Adipocyte (in vitro differentiated cells): ENCODE data around the gene HLX.

ENCODE experiments used
- DNase-seq: peaks from one replicate; pipeline ENCODE4 v3.0.0-alpha.2; 2015; ENCODE audit warnings: low read depth
- H3K27me3 ChIP-seq: replicated peaks from 2 replicates; pipeline ENCODE4 v1.7.0; 2013; ENCODE audit warnings: mild to moderate bottlenecking, low read length, moderate library complexity; ENCODE audit not compliant: control insufficient read depth, insufficient read depth
- H3K36me3 ChIP-seq: 2 replicates; pipeline ENCODE4 v1.7.0; 2013; ENCODE audit warnings: low read length, mild to moderate bottlenecking, moderate library complexity; ENCODE audit not compliant: control insufficient read depth, insufficient read depth, severe bottlenecking
- H3K4me1 ChIP-seq: 2 replicates; pipeline ENCODE4 v1.7.0; 2013; ENCODE audit warnings: mild to moderate bottlenecking, low read length, moderate library complexity; ENCODE audit not compliant: control insufficient read depth, insufficient read depth
- H3K4me3 ChIP-seq: 2 replicates; pipeline ENCODE4 v1.7.0; 2013; ENCODE audit warnings: mild to moderate bottlenecking, low read length, moderate library complexity
- H3K9ac ChIP-seq: 2 replicates; pipeline ENCODE4 v1.7.0; 2013; ENCODE audit warnings: mild to moderate bottlenecking, low read length, moderate library complexity
- H3K9me3 ChIP-seq: 2 replicates; pipeline ENCODE4 v1.7.0; 2013; ENCODE audit warnings: mild to moderate bottlenecking, low read length, moderate library complexity; ENCODE audit not compliant: control insufficient read depth

Gene HLX

DNA sequence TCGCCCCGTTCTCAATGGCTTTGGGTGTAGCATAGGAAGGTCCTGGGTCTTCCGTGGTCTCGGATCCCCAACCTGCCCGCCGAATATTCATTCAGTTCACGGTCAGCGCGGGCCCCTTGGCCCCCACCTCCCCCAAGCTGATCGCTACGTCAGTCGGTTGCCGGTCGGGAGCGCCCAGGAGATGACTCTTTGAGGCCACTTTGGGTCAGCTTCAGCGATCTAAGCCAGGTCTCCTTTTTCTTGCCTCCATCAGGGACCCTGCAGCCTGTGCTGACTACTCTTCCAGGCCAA lies 12.8 kb downstream of the HLX start:
- H3K36me3 ChIP-seq, result no peaks in the 10 kb centered on the region
- peaks cover 13% of the 10 kb centered on the region for H3K4me1 ChIP-seq
- H3K9ac ChIP-seq, result no peak overlapping the region
- no peak overlapping the region for H3K4me3 ChIP-seq
- H3K27me3 ChIP-seq, result peaks cover 79% of the 10 kb centered on the region
- peaks cover 15% of the 10 kb centered on the region for H3K9me3 ChIP-seq
- DNase-seq, result no peak

GRCh38 chr1:220892997-220893700 lies 13.9 kb downstream of the HLX start:
- no peak for DNase-seq
- Histone ChIP-seq H3K27me3 (peaks cover 76% of the 10 kb centered on the region), H3K4me3 (no peak overlapping the region), H3K36me3 (no peaks in the 10 kb centered on the region), H3K4me1 (peaks cover 9% of the 10 kb centered on the region), H3K9me3 (peaks cover 15% of the 10 kb centered on the region), H3K9ac (no peak overlapping the region)

DNA sequence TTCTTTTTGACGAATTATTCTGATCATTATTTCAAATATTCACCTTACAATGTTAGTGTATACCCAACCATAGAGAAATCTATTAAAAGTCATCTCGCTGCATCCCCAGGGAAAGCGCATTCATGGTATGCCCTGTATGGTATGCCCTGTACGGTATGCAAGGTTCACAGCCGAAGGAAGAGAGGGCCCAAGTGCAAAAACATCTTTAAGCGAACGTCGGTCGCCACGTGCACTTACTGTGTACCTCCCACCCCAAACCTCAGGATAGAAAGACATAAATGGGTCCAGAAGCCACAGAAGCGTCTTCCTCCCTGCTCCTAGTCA lies 14.4 kb downstream of the HLX start:
- Histone ChIP-seq H3K4me3 (peak overlapping the region; percentile 73), H3K9ac (no peak overlapping the region), H3K36me3 (no peaks in the 10 kb centered on the region), H3K4me1 (peaks cover 9% of the 10 kb centered on the region), H3K9me3 (peaks cover 15% of the 10 kb centered on the region), H3K27me3 (peaks cover 71% of the 10 kb centered on the region)
- DNase-seq, result no peak

GRCh38 chr1:220894025-220894923 lies 15.0 kb downstream of the HLX start:
- peak overlapping the region; percentile 73 for H3K4me3 ChIP-seq
- H3K36me3 ChIP-seq, result no peaks in the 10 kb centered on the region
- H3K9me3 ChIP-seq, result peaks cover 15% of the 10 kb centered on the region
- DNase-seq, result no peak
- peaks cover 64% of the 10 kb centered on the region for H3K27me3 ChIP-seq
- peaks cover 9% of the 10 kb centered on the region for H3K4me1 ChIP-seq
- H3K9ac ChIP-seq, result no peak overlapping the region

GRCh38 chr1:220894924-220895256 lies 15.6 kb downstream of the HLX start:
- peaks cover 58% of the 10 kb centered on the region for H3K27me3 ChIP-seq
- no peak for DNase-seq

DNA sequence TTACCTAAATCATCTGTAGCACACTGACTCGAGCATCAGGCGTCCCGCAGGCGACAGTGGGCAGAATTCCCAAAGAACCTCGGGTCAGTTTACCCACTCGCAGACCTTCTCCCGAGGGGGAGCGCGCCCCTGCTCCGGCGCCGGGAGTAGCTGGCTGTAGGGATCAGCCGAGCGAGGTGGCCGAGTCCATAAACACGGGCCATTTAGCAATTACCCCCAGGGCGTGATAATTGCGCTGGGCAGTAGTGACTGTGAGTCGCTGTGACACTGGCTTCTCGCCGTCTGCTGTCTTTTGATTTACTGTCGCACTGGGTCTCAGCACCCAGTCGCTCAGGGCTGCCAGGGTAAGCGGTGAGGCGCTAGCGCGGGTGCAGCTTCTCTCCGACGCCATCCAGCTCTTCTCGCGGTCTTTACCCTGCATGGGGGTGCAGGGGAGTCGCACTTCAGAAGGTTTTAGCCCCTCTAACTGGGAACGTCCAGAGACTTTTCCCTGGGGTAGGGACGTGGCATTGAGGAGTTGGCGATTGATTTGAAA lies 16.2 kb downstream of the HLX start:
- H3K9ac ChIP-seq, result no peak overlapping the region
- DNase-seq, result no peak
- H3K27me3 ChIP-seq, result peaks cover 52% of the 10 kb centered on the region
- H3K4me3 ChIP-seq, result no peak overlapping the region
- H3K9me3 ChIP-seq, result peaks cover 15% of the 10 kb centered on the region
- H3K4me1 ChIP-seq, result peaks cover 9% of the 10 kb centered on the region
- no peaks in the 10 kb centered on the region for H3K36me3 ChIP-seq

More at GRCh38 chr1:220894924-220895256, 15.6 kb downstream of the HLX start:
- H3K36me3 ChIP-seq, result no peaks in the 10 kb centered on the region
- no peak overlapping the region for H3K9ac ChIP-seq
- H3K4me1 ChIP-seq, result peaks cover 9% of the 10 kb centered on the region
- peaks cover 15% of the 10 kb centered on the region for H3K9me3 ChIP-seq
- H3K4me3 ChIP-seq, result no peak overlapping the region

- no peak overlapping the region for H3K4me3 ChIP-seq
- peaks cover 46% of the 10 kb centered on the region for H3K27me3 ChIP-seq
- no peak for DNase-seq
- peaks cover 13% of the 10 kb centered on the region for H3K9me3 ChIP-seq
- peaks cover 9% of the 10 kb centered on the region for H3K4me1 ChIP-seq
- no peaks in the 10 kb centered on the region for H3K36me3 ChIP-seq
- H3K9ac ChIP-seq, result no peak overlapping the region
Measured at GRCh38 chr1:220896092-220896491, 16.8 kb downstream of the HLX start.

DNA sequence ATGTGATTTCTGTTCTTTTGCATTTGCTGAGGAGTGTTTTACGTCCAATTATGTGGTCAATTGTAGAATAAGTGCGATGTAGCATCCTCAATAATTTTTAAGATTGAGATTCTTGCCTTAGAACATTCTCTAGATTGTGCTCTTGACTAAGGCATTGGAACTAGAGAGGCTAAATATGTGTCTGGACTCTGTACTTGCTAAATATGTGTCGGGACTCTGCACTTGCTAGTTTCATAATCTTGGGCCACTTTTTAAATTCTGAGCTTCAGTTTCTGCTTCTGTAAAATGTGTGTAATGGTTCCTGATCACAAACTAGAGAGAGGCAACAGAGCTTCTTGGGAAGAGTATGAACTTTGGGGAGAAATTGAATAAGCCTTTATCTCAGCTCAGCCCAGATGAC lies 21.6 kb downstream of the HLX start:
- no peaks in the 10 kb centered on the region for H3K27me3 ChIP-seq
- H3K4me1 ChIP-seq, result no peaks in the 10 kb centered on the region
- DNase-seq, result no peak
- H3K36me3 ChIP-seq, result no peaks in the 10 kb centered on the region
- H3K9ac ChIP-seq, result no peak overlapping the region
- H3K4me3 ChIP-seq, result no peak overlapping the region
- no peaks in the 10 kb centered on the region for H3K9me3 ChIP-seq

GRCh38 chr1:220901881-220902280 lies 22.6 kb downstream of the HLX start:
- H3K27me3 ChIP-seq, result no peaks in the 10 kb centered on the region

GRCh38 chr1:220902916-220903315 lies 23.7 kb downstream of the HLX start:
- no peak overlapping the region for H3K9ac ChIP-seq
- H3K9me3 ChIP-seq, result no peaks in the 10 kb centered on the region
- H3K36me3 ChIP-seq, result no peaks in the 10 kb centered on the region
- peak; percentile 38 for DNase-seq
- no peaks in the 10 kb centered on the region for H3K27me3 ChIP-seq
- H3K4me3 ChIP-seq, result no peak overlapping the region
- no peaks in the 10 kb centered on the region for H3K4me1 ChIP-seq

More at GRCh38 chr1:220901881-220902280, 22.6 kb downstream of the HLX start:
- peak; percentile 24 for DNase-seq
- Histone ChIP-seq H3K9me3 (no peaks in the 10 kb centered on the region), H3K36me3 (no peaks in the 10 kb centered on the region), H3K4me1 (no peaks in the 10 kb centered on the region), H3K9ac (no peak overlapping the region), H3K4me3 (no peak overlapping the region)

DNA sequence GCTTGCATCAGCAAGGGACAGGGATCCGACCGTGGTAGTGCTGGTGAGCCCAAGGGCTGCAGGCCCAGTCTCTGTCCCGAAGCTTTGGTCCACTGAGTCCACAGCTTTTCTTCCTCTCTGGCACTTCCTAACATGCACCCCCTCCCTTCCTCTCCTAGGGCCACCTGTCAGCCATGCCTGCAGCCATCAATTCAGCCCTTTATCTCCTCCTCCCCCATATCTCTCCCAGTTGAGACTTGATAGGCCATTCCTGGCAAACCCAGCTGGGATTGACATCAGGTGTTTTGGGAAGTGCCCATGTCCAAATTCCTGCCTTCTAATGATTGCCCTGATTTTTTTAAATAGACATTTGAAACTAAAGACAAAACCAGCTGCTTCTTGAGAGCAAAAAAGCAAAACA lies 25.6 kb downstream of the HLX start:
- no peaks in the 10 kb centered on the region for H3K36me3 ChIP-seq
- DNase-seq, result no peak
- no peak overlapping the region for H3K4me3 ChIP-seq
- H3K27me3 ChIP-seq, result no peaks in the 10 kb centered on the region
- no peak overlapping the region for H3K9ac ChIP-seq
- H3K4me1 ChIP-seq, result no peaks in the 10 kb centered on the region
- H3K9me3 ChIP-seq, result no peaks in the 10 kb centered on the region
